Fibroblast of peridontal ligament (primary cell): ENCODE measurements around the gene PNMT.

Source experiments
- DNase-seq: peaks from one replicate; pipeline ENCODE4 v3.0.0-alpha.2; 2010; ENCODE audit errors: extremely low read depth

Gene PNMT

GRCh38 chr17:39653662-39654331, 14.5 kb upstream of the PNMT start:
- peak; percentile 18 for DNase-seq

- DNase-seq = no peak
These were observed 13.1 kb upstream of the PNMT start for GRCh38 chr17:39655105-39655504.

GRCh38 chr17:39658346-39658745, 9.9 kb upstream of the PNMT start:
- DNase-seq = no peak

GRCh38 chr17:39658760-39659159, 9.5 kb upstream of the PNMT start:
- no peak for DNase-seq

GRCh38 chr17:39659279-39660010, 8.8 kb upstream of the PNMT start:
- DNase-seq = no peak

- DNase-seq = no peak
These were observed 8.3 kb upstream of the PNMT start for GRCh38 chr17:39660011-39660360.

- DNase-seq = no peak
These were observed 7.6 kb upstream of the PNMT start for GRCh38 chr17:39660397-39661385.

GRCh38 chr17:39661744-39662541, 6.3 kb upstream of the PNMT start:
- no peak for DNase-seq

GRCh38 chr17:39662551-39663339, 5.5 kb upstream of the PNMT start:
- no peak for DNase-seq

GRCh38 chr17:39663340-39663687, 4.9 kb upstream of the PNMT start:
- no peak for DNase-seq

GRCh38 chr17:39663688-39664580, 4.3 kb upstream of the PNMT start:
- no peak for DNase-seq

GRCh38 chr17:39664581-39665561, 3.4 kb upstream of the PNMT start, which contains the start of gene TCAP:
TSS of gene TCAP (plus strand) at chr17:39665349. CDS start at chr17:39665360, 11 bp downstream.
- DNase-seq = no peak

- DNase-seq = no peak
These were observed 2.5 kb upstream of the PNMT start for GRCh38 chr17:39665642-39666224.

- no peak for DNase-seq
These were observed 2.0 kb upstream of the PNMT start for GRCh38 chr17:39666231-39666600.

GRCh38 chr17:39666601-39667261, 1.5 kb upstream of the PNMT start:
- DNase-seq = no peak

GRCh38 chr17:39667262-39667944, 850 bp upstream of the PNMT start:
- DNase-seq = no peak
